ENCODE data around the gene ABHD15. TPM values are rescaled to one million over a fixed set of nuclear protein-coding genes. Genes with fewer than 3 reads are reported as not detected.

The ABHD15 gene, protein sequence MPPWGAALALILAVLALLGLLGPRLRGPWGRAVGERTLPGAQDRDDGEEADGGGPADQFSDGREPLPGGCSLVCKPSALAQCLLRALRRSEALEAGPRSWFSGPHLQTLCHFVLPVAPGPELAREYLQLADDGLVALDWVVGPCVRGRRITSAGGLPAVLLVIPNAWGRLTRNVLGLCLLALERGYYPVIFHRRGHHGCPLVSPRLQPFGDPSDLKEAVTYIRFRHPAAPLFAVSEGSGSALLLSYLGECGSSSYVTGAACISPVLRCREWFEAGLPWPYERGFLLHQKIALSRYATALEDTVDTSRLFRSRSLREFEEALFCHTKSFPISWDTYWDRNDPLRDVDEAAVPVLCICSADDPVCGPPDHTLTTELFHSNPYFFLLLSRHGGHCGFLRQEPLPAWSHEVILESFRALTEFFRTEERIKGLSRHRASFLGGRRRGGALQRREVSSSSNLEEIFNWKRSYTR
- 6.9 and 7.1 TPM in 2 replicates for total RNA-seq

GRCh38 chr17:29566473-29567303, at the start of gene ABHD15:
TSS of gene ABHD15 (minus strand) at chr17:29567037. CDS start at chr17:29566966, 71 bp downstream.

DNA sequence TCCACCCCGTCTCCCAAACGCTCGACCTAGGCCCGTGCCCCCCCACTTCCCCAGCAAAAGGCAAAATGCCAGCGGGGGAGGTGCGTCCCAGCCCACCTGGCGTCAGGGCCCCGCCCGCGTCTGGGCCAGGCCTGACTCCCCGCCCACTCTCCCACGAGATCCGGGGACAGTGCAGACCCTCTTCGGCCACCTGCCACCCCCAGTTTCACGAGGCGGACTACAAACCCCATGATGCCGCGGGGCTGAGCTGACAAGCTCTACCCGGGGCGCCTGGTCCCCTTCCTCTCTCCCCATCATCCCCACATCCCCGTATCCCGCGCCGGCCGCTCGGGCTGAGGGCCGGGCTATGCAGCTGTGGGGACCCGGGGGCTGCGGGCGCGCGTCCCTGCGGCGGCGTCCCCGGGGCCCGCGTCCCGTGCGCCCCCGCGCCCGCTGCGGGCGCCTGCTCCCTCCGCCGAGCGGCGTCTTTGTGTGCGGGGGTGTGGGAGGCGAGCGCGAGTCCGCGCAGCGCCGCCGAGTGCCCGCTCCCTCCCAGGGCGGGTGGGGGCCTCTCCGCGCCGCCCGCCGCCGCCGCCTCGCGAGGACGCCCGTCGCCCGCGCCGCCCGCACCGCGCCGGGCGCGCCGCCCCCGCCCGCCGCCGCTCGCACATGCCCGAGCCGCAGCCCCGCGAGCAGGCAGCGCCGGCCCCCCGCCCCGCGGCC, 26.2 kb upstream of the ABHD15 start, which contains the start of gene ANKRD13B:
Gene ANKRD13B (plus strand): TSS at position 283 of the 702 bp plus-strand sequence. CDS start 490 bp downstream, outside the sequence.

GRCh38 chr17:29589524-29590410, 22.9 kb upstream of the ABHD15 start, which contains the start of gene GIT1:
TSS of gene GIT1 (minus strand) at chr17:29589648. CDS start at chr17:29589378, 270 bp downstream.

GRCh38 chr17:29568331-29569244, 1.8 kb upstream of the ABHD15 start, which contains the start of gene TP53I13:
TSS of gene TP53I13 (plus strand) at chr17:29568701. CDS start at chr17:29568759, 58 bp downstream.

Other genes with a start within 250 kb of the ABHD15 start
- gene TAOK1, start 176.7 kb downstream of the ABHD15 start, total RNA-seq, result 14.0 and 21.7 TPM in 2 replicates
- 61.1 and 67.2 TPM in 2 replicates for gene TP53I13, start 1.7 kb upstream of the ABHD15 start, total RNA-seq
- gene GIT1, start 22.6 kb upstream of the ABHD15 start, total RNA-seq, result 22.4 and 22.6 TPM in 2 replicates
- 7.6 and 8.0 TPM in 2 replicates for gene ANKRD13B, start 26.1 kb upstream of the ABHD15 start, total RNA-seq
- 1.8 and 2.2 TPM in 2 replicates for gene CORO6, start 55.9 kb upstream of the ABHD15 start, total RNA-seq